Activated naive CD4-positive, alpha-beta T cell treated with Interleukin-2 at 50 U/mL for 16 hours (primary cell): ENCODE data around the gene NFATC3.
A peak's percentile ranks its signal among the peaks of the same experiment; 100 is the strongest.

Source experiments
- DNase-seq: peaks from one replicate; pipeline ENCODE4 v3.0.0-alpha.2; 2020

NFATC3 gene

GRCh38 chr16:68085259-68086071 is at the start of gene NFATC3:
Gene NFATC3, plus strand, starts transcription at chr16:68085370. Its CDS starts 312 bp downstream, at chr16:68085682.
- DNase-seq: peak; percentile 99

GRCh38 chr16:68037841-68038597 is 47.2 kb upstream of the NFATC3 start:
- DNase-seq: no peak

- peak; percentile 90 for DNase-seq
Measured at GRCh38 chr16:68040506-68041288, 44.5 kb upstream of the NFATC3 start.

- no peak for DNase-seq
Measured at GRCh38 chr16:68041783-68042182, 43.4 kb upstream of the NFATC3 start.

- no peak for DNase-seq
Measured at GRCh38 chr16:68046106-68046505, 39.1 kb upstream of the NFATC3 start.

- no peak for DNase-seq
Measured at GRCh38 chr16:68047987-68048386, 37.2 kb upstream of the NFATC3 start.

GRCh38 chr16:68049449-68049848 is 35.7 kb upstream of the NFATC3 start:
- no peak for DNase-seq

- DNase-seq: no peak
Measured at GRCh38 chr16:68055395-68055794, 29.8 kb upstream of the NFATC3 start.

GRCh38 chr16:68059804-68060203 is 25.4 kb upstream of the NFATC3 start:
- no peak for DNase-seq

GRCh38 chr16:68061396-68061795 is 23.8 kb upstream of the NFATC3 start:
- DNase-seq: no peak

GRCh38 chr16:68062910-68063393 is 22.2 kb upstream of the NFATC3 start:
- DNase-seq: no peak

GRCh38 chr16:68064791-68065365 is 20.3 kb upstream of the NFATC3 start:
- peak; percentile 75 for DNase-seq

GRCh38 chr16:68065716-68066305 is 19.4 kb upstream of the NFATC3 start:
- DNase-seq: no peak

GRCh38 chr16:68066763-68067162 is 18.4 kb upstream of the NFATC3 start:
- no peak for DNase-seq

- DNase-seq: no peak
Measured at GRCh38 chr16:68068926-68069325, 16.2 kb upstream of the NFATC3 start.

- peak; percentile 27 for DNase-seq
Measured at GRCh38 chr16:68069511-68070248, 15.5 kb upstream of the NFATC3 start.

- DNase-seq: no peak
Measured at GRCh38 chr16:68070249-68070730, 14.9 kb upstream of the NFATC3 start.

- no peak for DNase-seq
Measured at GRCh38 chr16:68070806-68071517, 14.2 kb upstream of the NFATC3 start.

GRCh38 chr16:68071518-68071901 is 13.7 kb upstream of the NFATC3 start:
- no peak for DNase-seq

- no peak for DNase-seq
Measured at GRCh38 chr16:68072038-68072695, 13.0 kb upstream of the NFATC3 start.
